NCI-H2171 treated with DMSO at 0.1 percent for 48 hours (cell line): ENCODE data around the gene CGN.
"Not testable (repeated sequence)": the region's sequence is repeated elsewhere in the genome, so short reads cannot be mapped to it uniquely, and the experiment has no call there.

Experiments
- DNase-seq: peaks from one replicate; lab custom pipeline; 2025; lab: John Stamatoyannopoulos, UW

Gene CGN

DNA sequence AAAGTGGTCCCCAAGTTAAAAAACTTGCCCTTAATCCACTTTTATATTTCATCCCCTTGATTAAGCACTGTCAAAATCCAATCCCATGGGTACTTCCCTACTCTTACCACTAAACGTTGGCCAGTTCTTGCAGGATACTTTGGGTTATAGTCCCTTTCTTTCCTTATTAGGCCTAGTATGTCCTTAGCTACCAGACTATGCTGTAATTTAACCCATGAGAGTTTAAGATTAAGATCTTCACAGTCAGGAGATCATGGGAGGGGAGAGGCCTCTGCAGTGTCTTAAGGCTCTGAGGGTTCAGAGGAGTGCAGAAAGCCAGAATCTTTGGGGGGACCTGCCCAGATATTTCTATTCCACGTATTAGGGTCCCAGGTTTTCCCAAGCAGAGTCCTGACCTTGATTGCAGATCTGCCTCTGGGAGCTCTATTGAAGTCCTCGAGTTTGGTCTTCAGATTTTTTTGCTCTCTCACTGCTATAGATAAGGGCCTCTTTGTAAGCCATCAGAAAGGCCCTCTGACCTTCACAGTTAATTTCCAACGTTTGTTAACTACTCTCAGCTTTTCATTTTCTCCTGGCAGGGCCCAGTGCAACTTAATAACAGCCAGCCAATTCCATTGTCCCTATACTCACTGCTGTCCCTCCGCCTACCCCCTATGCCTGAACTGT, 9.0 kb upstream of the CGN start:
- DNase-seq: no peak

- no peak for DNase-seq
Observed at GRCh38 chr1:151502859-151503780, 8.1 kb upstream of the CGN start.

- DNase-seq: no peak
Observed at GRCh38 chr1:151504252-151504651, 6.9 kb upstream of the CGN start.

DNA sequence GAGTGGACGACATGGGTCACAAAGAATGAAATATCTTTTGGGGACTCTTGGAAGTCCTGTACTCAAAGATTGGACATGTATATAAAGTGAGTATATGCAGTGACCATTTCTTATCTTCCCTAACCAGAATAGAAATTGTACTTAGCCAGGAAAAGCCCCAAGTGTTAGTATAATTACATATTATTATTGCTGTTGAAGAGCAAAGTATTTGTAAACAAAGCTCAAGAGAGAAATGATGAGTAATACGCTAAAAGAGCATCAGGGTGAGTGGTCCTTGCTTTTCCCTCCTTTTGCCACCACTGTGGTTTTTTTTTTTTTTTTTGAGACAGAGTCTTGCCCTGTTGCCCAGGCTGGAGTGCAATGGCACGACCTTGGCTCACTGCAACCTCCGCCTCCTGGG, 6.4 kb upstream of the CGN start:
- DNase-seq: no peak

- DNase-seq: no peak
Observed at GRCh38 chr1:151508833-151509232, 2.4 kb upstream of the CGN start.

DNA sequence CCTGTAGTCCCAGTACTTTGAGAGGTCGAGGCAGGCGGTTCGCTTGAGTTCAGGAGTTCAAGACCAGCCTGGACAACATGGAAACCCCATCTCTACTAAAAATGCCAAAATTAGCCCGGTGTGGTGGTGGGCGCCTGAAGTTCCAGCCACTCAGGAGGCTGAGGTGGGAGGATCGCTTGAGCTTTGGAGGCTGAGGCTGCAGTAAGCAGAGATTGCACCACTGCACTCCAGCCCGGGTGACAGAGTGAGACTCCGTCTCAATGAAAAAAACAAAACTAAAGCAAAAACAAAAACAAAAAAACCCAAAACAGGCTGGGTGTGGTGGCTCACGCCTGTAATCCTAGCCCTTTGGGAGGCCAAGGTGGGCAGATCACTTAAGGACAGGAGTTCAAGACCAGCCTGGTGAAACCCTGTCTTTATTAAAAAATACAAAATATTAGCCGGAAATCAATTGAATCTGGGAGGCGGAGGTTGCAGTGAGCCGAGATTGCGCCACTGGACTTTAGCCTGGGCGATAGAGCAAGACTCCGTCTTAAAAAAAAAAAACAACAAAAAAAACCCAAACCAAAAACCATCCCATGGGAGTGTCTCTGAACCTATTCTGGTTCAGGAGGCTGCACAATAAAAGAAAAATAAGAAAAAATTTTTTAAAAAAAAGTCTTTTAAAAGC, 1.7 kb upstream of the CGN start:
- no peak for DNase-seq

- no peak for DNase-seq
Observed at GRCh38 chr1:151510020-151510405, 1.2 kb upstream of the CGN start.

GRCh38 chr1:151510614-151510956, 602 bp upstream of the CGN start:
- DNase-seq: no peak

GRCh38 chr1:151511636-151512215, 539 bp downstream of the CGN start:
- DNase-seq: peak; percentile 80

- no peak for DNase-seq
Observed at GRCh38 chr1:151512326-151512725, 1.1 kb downstream of the CGN start.

GRCh38 chr1:151512801-151513625, 1.8 kb downstream of the CGN start:
- DNase-seq: no peak

- no peak for DNase-seq
Observed at GRCh38 chr1:151513626-151514121, 2.5 kb downstream of the CGN start.

DNA sequence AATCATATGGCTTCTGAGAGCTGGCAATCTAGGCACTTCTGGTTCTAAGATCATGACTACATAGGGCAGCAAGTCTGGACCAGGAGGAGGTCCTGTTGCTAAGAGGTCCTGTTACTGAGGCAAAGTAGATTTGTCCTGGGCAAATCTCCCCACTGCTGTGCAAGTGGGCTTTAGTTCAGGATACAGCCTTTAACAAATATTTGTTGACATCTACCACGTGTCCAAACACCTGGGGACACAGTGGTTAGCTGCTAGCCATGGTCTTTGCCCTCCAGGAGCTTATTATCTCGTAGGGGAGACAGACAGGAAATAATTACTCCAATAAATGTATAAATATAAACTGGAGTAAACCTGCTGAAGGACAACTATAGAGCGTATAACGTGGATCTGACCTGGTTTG, 3.2 kb downstream of the CGN start:
- DNase-seq: no peak

GRCh38 chr1:151515265-151515664, 4.1 kb downstream of the CGN start:
- DNase-seq: no peak

DNA sequence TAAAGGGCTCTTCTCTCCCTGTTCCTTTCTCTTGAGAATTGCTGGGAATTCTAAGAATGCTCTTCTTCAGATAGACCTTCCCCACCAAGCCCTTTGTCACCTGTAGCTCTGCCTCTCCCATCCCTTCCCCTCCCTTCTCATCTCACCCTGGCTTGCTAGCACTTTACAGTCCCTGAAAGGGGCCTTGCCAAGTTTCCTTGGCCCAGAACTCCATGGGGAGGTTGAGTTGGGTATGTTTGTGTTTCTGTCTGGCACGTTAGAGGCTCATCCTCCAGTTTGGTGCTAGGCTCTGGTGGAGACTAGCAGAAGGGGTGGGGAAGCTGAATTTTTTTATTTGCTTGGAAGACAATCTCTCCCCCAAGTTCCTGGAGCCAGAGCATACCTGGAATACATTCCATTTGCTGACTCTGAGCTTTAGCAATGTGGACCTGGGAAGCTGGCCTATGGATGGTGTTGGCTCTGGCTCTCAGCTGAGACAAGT, 4.9 kb downstream of the CGN start:
- no peak for DNase-seq

GRCh38 chr1:151518431-151518830, 7.2 kb downstream of the CGN start:
- no peak for DNase-seq

DNA sequence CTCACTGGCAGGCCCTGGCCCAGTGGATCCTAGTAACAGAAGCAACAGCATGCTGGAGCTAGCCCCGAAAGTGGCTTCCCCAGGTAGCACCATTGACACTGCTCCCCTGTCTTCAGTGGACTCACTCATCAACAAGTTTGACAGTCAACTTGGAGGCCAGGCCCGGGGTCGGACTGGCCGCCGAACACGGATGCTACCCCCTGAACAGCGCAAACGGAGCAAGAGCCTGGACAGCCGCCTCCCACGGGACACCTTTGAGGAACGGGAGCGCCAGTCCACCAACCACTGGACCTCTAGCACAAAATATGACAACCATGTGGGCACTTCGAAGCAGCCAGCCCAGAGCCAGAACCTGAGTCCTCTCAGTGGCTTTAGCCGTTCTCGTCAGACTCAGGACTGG, 7.7 kb downstream of the CGN start:
- DNase-seq: no peak

- no peak for DNase-seq
Observed at GRCh38 chr1:151519667-151520066, 8.5 kb downstream of the CGN start.

DNA sequence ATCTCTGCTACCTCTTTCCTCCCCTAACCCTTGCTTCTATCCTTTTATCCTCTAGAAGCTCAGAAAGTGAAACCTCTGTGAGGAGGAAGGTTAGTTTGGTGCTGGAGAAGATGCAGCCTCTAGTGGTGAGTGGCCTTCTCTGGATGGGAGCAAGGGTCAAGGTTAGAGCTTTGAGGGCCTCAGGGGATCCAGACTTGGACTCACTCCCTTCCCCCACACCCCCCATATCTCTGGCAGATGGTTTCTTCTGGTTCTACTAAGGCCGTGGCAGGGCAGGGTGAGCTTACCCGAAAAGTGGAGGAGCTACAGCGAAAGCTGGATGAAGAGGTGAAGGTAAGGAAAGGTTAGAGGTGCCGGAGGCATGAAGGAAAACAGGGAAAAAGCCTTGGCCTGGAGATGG, 9.2 kb downstream of the CGN start:
- no peak for DNase-seq

GRCh38 chr1:151522427-151522826, 11.2 kb downstream of the CGN start:
- not testable (repeated sequence) for DNase-seq

DNA sequence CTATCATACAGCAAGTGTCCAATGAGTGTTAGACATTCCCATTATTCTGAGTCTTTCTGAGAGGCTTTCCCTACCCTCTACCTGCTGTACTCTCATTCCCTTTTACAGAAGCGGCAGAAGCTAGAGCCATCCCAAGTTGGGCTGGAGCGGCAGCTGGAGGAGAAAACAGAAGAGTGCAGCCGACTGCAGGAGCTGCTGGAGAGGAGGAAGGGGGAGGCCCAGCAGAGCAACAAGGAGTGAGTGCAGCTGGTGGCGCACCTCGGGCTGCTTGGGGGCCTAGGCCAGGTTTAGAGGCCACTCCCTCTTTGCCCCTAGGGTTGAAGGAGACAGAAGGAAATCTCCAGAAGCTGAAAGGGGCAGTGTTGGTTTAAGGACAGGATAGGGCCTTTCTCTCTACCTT, 12.1 kb downstream of the CGN start:
- no peak for DNase-seq
